Peyer's patch (tissue), 4 donors: ENCODE data around the gene ANKRD13A.

Experiments used
- POLR2A ChIP-seq, 2 donors: fragments of 450-650 bp; IDR thresholded peaks; one replicate each; pipeline ENCODE4 v1.5.1; 2017; ENCODE audit warnings: antibody characterized with exemption in 2 of 2, mild to moderate bottlenecking in 2 of 2, moderate library complexity in 2 of 2
- TF ChIP-seq, protein P1 (sequence below), 6 experiments: fragments of 450-650 bp in 4 of 6; fragments of 200-600 bp in 2 of 6; sonication (generic) in 1 of 6; IDR thresholded peaks; one replicate each; pipeline ENCODE4 v1.5.1; 2017 to 2019; ENCODE audit warnings: antibody characterized with exemption in 6 of 6, mild to moderate bottlenecking in 3 of 6, moderate library complexity in 1 of 6

DNA sequence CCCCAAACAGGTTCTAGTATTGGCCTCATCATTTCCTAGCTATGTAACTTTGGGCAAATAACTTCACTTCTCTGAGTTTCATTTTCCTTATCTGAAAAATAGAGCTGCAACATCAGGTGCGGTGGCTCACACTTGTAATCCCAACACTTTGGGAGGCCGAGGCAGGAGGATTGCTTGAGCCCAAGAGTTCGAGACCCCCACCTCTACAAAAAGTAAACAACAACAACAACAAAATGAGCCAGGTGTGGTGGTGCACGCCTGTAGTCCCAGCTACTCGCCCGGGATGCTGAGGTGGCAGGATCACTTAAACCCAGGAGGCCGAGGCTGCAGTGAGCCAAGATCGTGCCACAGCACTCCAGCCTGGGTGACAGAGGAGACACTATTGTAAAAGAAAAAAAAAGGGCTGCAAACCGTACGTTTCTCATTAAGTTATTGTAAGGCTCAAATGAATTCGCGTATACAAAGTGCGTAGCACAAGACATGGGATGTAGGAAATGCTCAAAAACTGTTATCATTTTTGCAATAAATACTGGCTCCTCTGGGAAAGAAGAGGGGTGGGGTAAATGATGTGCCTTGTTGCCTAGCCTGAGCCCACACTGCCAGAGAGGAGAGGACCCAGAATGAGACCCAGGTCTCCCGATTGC, 48.2 kb downstream of the ANKRD13A start:
- TF ChIP-seq, protein P1, sequence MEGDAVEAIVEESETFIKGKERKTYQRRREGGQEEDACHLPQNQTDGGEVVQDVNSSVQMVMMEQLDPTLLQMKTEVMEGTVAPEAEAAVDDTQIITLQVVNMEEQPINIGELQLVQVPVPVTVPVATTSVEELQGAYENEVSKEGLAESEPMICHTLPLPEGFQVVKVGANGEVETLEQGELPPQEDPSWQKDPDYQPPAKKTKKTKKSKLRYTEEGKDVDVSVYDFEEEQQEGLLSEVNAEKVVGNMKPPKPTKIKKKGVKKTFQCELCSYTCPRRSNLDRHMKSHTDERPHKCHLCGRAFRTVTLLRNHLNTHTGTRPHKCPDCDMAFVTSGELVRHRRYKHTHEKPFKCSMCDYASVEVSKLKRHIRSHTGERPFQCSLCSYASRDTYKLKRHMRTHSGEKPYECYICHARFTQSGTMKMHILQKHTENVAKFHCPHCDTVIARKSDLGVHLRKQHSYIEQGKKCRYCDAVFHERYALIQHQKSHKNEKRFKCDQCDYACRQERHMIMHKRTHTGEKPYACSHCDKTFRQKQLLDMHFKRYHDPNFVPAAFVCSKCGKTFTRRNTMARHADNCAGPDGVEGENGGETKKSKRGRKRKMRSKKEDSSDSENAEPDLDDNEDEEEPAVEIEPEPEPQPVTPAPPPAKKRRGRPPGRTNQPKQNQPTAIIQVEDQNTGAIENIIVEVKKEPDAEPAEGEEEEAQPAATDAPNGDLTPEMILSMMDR (IDR thresholded peaks at IDR 0.05): no peak
- TF ChIP-seq POLR2A (IDR thresholded peaks at IDR 0.05): no peak
